Neural progenitor cell (in vitro differentiated cells): ENCODE data around the gene UBE2O.

Experiments used
- CTCF ChIP-seq: fragments of 200-600 bp; sonication (generic); IDR thresholded peaks from 2 replicates; pipeline ENCODE4 v1.5.1; 2017; ENCODE audit warnings: antibody characterized with exemption, mild to moderate bottlenecking
- EZH2phosphoT487 ChIP-seq: fragments of 200-600 bp; sonication (generic); IDR thresholded peaks from 2 replicates; pipeline ENCODE4 v1.6.1; 2017; ENCODE audit warnings: antibody characterized with exemption

DNA sequence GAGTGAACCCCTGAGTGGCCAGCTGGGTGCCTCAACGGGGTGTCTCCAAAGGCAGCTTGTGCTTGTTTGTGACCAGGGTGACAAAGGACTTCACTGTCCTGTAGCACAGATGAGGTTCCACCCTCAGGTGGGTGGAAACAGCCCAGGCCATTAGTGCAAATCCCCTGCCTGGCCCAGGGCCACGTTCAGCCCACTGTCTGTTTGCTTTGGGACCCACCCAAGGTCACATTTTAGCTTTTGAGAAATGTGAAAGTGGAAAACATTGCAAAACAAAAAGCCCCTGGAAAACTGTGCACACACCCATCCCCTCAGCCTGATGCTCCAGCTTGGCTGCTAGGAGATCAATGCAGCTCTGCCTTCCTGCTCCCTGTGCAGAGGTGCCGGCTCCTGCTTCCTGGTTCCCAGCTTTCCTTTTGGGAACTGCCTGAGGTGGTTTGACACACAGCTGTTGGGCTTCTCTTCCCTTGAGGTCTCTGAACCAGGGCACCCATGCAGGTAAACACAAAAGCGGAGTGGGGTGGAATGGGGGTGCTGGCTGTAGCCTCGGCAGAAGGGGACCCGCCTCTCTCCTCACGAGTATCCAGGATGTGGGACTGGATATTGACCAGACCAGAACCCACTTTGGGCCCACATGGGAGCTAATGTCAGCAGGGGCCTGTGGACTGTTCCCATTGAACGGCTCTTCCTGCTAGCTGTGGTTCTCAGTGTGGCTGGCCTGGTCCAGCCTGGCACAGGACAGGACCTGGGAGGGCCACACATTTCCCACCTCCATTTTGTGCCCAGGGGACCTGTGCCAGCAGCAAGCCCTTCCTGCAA is 76.4 kb downstream of the UBE2O start:
- TF ChIP-seq CTCF (no peak), EZH2phosphoT487 (no peak)
